NT2/D1 (cell line): ENCODE measurements around the gene DLX1.

Experiments used
- SUZ12 ChIP-seq: IDR thresholded peaks from 2 replicates; pipeline ENCODE4 v1.6.1; 2011; ENCODE audit not compliant: insufficient read length, insufficient read depth; ENCODE audit errors: extremely low read depth
- YY1 ChIP-seq: IDR thresholded peaks from 2 replicates; pipeline ENCODE4 v1.6.1; 2011; ENCODE audit not compliant: insufficient read length, insufficient read depth
- ZNF274 ChIP-seq: IDR thresholded peaks from 2 replicates; pipeline ENCODE4 v1.6.1; 2011; ENCODE audit warnings: mild to moderate bottlenecking, low read depth, low read length

DNA sequence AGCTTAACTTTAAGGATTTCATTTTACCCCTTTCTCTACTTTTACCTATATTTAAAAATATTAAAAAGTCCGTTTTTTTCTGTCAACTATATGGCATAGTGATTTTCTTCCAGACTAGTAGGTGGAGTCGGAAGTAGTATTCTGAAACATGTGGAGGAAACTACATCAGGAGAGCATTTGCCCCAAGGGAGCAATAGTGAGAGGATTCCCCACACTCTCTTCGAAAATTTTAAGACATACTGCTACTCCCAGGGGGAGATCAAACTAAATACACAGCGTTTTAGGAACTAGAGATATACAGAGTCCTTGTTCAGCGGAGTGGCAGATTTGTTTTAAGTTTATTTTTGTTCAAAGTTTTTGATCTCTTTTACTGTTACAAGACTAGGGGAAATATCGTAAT is 45.0 kb upstream of the DLX1 start:
- no peak for TF ChIP-seq SUZ12
- TF ChIP-seq ZNF274: no peak
- no peak for TF ChIP-seq YY1
